NCI-H1105 treated with DMSO at 0.1 percent for 48 hours (cell line): ENCODE data around the gene TTLL12.

Experiments
- DNase-seq: peaks from one replicate; lab custom pipeline; 2025; lab: John Stamatoyannopoulos, UW

TTLL12 gene

GRCh38 chr22:43127166-43127908 lies 59.6 kb downstream of the TTLL12 start:
- DNase-seq = no peak

- DNase-seq = no peak
These were observed 60.3 kb downstream of the TTLL12 start for GRCh38 chr22:43126501-43127165.

- no peak for DNase-seq
These were observed 67.9 kb downstream of the TTLL12 start for GRCh38 chr22:43118953-43119458.

GRCh38 chr22:43118024-43118849 lies 68.7 kb downstream of the TTLL12 start:
- no peak for DNase-seq

- DNase-seq = no peak
These were observed 70.0 kb downstream of the TTLL12 start for GRCh38 chr22:43116932-43117331.
